Stimulated activated CD8-positive, alpha-beta memory T cell treated with anti-CD3 and anti-CD28 coated beads, Interleukin-7, amount 100 ng/mL, for 24 hours (primary cell): Measurements from ENCODE around the gene CENPX.

Experiments
- DNase-seq: peaks from one replicate; pipeline ENCODE4 v3.0.0-alpha.2; 2020; ENCODE audit warnings: low read depth

Gene CENPX

DNA sequence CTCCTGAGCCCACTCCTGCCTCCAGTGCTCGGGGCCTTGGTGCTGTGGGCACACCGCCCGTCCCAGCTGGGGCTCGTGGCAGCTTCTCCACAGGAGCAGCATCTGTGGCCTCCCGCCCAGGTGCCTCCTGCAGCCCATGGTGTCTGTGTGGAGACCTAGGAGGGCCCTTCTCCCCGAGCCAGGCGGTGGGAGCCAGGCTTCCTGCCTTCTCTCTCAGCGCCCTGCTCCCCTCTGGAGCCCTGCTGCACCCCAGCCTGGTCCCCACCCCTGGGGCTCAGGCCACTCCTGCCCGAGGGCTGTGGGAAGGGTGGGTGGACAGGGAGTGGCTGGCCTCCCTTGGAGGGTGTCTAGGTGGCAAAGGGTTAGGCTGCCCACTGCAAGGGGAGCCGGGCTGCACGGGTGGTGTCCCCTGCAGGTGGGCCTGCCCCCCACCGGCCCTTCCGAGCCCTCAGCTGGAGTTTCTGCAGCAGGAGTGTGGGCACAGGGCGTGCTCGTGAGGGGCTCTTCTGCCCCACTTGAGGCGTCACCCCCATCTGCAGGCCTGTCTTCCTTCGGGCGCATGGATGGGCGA is 11.0 kb downstream of the CENPX start:
- DNase-seq: no peak

DNA sequence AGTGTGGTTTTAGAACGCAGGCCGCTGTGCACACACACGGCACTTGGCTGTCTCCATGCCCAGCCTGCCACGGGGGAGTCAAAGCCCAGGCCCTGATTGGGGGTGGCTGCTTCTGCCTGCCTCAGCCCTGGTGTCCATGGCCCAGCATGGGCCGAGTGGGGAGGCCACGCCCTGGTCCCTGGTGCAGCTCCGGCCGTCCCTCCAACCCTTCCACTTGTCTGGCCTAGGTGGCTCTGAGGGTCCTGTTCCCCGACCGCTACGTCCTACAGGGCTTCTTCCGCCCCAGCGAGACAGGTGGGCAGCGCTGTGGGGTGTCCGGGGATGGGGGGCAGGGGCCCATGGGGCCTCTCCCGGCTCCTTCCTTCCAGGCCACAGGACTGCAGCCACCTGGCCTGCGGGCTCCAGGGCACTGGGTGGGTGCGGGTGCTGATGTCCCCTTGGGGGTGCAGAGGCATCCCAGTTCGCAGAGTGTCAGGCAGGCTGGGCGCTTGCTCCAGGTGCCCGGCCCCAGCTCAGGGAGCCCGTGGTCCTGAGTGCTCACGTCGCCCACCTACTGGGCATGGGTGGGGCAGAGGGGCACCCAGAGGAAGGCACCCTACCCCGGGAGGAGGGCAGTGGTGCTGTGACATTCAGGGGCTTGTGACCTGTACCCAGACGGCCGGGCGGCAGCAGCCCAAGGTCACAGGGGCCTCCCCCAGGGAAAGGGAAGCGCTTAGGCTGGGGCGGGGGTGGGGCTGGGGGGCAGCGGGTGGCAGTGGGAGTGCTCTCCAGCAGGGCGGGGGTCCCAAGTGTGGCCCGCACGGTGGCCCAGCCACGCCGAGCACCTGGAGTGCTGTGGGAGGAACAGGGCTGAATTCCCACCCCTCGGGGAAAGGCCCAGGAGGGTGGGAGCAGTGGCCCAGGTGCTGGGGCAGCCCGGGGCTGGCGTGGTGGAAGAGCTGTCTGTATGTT is 11.8 kb downstream of the CENPX start:
- no peak for DNase-seq

DNA sequence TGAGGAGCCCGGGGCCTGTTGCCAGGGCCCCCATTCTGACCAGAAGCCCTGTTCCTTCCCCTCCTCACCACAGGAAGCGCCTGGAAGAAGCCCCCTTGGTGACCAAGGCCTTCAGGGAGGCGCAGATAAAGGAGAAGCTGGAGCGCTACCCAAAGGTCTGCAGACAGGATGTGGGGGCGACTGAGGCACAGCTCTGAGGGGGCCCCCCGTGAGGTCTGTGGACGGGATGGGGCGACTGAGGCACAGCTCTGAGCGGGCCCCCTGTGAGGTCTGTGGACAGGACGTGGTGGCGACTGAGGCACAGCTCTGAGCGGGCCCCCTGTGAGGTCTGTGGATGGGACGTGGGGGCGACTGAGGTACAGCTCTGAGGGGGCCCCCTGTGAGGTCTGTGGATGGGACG is 13.3 kb downstream of the CENPX start:
- no peak for DNase-seq

DNA sequence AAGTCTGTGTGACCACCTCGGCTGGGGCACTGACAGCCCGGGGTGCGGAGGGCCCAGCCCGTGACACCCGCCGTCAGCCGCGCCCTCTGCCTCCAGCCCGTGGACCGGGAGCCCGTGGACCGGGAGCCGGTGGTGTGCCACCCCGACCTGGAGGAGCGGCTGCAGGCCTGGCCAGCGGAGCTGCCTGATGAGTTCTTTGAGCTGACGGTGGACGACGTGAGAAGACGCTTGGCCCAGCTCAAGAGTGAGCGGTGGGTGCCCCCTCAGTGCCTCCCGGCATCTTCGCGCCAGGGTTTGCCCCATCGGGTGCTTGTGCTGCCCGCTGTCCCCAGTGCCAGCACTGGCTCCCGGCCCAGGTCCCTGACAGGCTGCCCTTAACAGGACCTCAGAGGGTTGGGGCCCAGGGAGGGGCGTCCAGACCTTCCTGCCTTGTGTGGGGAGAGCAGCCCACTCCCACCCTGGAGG is 13.7 kb downstream of the CENPX start:
- DNase-seq: no peak

DNA sequence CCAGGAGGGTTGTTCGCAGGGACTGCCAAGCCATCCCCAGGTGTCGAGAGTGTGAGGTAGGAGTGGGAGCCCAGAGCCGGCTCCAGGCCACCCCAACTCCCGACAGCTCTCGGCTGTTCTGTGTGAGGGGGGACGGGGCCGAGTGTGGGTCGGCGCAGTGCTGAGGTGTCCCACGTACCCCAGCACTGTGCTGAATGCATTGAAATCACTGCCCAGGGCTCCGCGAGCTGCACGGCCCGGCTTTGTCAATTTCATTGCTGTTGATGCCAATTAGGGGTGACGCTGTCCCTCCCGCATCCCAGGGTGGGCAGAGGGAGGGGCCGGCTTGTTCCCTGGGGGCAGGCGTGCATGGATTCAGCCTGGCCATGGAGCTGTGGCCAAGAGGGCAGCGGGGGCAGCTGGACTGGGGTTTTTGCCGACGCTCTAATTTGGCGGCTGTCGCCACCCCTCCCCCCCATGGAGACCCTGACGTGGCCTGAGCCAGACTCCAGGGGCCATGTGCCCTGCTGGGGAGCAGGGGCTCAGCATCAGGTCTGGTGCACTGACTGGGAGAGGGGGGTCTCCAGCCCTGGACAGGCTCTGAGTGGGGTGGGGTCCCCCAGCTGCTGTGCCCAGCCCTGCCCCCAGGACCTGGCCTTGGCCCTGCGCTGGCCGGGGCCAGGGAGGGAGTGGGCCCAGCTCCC is 14.3 kb downstream of the CENPX start:
- DNase-seq: no peak

DNA sequence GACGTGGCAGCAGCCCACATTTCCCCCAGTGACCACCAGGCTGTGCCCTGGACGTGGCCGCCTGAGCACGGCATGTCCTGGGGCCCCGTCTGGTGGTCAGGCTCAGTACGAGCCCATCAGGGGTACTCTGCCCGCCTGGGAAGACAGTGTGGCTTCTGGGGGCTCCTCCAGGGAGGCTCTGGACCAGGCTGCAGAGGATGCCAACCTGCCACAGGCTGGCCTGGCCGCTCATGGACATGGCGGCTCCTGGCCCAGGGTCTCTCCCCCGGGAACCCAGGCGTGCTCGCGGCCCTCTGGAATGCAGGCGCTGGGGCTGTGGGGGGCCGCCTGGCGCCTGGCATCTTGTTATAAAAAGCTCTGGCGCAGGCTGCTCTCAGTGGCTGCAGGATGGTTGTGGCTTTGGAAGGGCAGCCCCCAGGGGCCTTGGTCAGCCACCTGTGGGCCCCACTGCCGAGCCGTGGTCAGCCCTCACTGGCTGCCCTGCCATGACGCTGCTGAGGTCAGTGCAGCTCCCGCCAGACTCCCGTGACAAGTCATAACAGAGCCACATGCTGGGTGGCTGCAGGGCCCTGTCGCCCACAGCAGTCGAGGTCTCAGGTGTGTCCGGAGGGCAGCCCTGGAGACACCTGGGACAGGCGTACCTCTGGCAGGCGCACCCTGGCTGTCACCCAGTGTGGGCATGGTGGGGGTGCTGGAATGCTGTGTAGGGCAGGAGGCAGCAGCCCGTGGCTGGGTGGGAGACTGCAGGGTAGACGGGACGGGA is 15.0 kb downstream of the CENPX start:
- DNase-seq: no peak

DNA sequence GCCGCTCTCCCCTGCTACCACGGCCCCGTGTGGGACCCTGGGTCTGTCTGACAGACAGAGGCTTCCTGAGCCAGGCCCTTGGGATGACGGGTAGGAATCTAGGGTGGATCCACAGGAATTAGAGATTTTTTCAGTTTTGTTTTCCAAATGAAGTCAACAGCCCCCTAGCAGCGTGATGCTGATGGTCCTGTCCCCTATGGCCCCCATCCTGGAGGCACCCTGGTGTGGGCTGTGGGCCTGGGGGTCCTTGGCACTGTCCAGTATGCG is 15.5 kb downstream of the CENPX start:
- no peak for DNase-seq

DNA sequence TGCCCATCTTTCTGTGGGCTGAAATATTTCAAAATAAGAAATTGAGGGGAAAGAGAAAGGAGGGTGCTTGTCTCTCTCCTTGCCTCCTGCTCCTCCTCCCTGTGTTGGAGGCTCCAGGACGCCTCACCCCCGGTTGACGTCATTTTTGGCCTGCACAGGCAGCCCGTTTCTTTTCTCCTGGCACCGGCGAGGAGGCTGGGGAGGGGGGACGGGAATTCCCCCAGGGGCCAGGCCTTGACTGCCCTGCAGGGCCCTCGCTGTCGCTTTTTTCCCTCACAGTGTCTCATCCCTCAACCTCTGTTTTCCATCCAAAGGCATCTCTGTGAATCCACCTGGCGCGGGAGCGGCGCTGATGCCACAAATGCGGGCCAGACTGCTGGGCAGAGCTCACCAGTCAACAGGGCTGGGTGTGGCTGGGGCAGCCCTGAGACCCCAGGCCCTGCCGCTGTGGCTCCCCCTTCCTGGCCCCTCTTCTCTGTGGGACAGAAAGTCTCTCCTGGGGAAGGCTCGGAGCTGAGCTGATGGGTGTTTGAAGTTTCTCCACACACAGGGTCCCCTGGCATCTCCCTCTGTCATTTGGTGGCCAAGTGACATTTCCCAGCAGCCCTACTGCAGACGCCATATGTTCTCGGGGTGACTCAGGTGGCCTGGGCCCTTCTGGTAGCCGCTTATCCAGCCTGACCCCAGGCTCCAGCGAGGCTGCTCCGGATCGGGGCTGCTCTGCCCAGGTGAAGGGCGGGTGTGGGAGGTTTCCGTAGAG is 16.0 kb downstream of the CENPX start:
- no peak for DNase-seq

DNA sequence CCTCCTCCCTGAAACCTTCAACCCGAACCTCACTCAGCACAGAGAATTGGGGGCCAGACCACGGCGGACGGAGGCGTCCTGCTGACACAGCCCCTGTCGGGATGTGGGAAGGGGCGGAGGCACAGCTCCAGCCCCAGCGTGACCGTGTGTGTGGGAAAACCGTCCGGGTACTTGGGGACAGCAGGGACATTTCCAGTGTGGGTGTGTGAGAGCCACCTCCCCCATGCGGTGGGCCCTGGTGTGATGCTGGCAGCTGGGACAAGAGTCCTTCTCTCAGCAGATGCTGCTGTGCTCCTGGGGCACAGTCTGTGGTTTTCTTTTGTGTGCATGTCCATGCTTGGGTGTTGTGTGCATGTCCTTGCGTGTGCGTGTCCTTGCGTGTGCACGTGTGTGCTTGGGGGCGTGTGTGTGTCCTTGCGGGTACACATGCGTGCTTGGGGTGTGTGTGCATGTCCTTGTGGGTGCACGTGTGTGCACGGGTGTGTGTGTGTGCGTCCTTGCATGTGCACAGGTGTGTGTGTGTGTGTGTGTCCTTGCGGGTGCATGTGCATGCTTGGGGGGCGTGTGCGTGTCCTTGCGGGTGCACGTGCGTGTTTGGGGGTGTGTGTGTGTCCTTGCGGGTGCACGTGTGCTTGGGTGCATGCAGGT is 16.9 kb downstream of the CENPX start:
- no peak for DNase-seq

DNA sequence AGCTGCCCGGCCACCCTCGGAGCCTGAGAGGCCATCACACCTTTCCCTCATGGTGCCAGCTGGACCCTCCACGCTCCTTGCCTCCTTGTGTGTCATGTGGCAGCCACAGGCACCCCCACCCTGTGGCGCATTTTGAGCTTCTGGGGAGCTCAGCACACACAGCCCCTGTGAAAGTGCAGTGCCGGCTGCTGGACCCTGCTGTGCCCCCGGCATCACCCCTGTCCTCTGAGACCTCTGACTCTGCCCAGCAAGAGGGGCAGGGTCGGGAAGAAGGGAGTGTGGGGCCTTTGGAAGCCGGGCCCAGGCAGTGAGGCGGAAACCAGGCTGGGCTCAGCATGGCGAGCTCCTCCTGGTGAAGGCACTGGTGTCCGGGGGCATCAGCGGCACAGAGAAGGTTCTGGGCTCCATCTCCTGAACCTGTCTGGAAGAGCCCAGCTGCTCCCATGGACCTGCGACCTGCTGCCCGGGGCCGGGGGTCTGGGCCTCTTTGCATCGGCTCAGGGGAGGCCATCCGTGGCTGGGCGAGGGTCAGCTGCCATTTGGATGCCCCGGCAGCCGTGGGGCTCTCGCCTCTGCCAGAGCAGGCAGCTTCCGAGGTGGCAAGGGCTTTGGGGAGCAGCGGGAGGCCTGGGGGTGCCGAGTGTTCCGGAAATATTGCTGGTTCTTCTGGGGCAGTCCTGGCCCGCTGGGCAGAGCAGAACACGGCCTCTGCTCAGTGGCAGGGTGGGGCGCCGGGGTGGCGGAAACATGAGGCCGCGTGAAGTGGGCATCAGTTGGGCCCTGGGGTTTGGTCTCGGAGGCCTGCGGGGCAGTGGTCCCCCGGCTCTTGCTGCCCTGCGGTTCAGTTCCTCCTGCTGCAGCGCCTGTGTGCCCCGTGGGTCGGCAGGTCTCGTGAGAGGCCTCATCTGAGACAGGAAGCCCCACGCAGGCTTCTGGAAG is 17.9 kb downstream of the CENPX start:
- no peak for DNase-seq

DNA sequence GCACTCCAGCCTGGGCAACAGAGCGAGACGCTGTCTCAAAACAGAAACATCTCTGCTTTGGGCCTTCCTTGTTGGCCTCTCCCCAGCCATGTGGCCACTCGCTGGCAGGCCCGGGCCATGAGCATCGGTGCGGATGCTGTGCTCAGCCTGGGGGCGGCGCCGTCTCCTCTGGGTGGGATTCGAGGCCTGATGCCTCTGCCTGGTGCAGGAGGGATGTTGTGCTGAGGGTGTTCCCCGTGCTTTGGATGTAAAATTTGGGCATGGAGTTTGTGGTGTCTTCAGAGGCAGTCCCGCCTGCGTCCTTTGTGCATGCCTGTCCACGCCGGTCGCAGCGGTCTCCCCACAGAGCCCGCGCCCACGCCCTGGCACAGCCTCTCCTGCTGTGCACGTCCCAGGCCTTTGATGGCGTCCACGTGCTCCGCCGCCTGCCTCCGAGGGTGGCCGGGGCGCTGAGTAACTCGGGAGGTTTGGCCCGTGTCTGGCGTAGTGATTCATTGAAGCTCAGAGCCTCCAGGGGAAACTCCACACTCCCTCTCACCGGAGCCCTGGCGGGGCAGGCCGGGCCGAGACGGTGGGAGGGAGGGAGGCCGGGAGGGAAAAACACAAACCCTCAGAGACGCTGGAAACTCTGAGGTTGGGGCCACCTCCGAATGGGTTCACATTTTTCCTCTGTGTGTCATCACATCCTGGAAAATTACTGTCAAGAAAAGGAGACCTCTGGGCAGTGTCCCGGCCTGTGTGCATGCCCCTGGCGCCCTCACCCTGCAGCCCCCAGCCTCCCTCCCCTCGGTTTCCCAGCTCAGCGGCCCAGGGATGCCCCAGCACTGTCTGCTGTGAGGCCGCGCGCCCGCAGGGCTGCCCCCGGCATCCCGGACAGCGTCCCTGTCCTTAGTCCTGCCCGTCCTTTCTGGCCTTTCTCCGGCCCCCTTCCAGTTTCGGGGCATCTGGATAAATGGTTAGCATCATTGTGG is 19.0 kb downstream of the CENPX start:
- DNase-seq: no peak

DNA sequence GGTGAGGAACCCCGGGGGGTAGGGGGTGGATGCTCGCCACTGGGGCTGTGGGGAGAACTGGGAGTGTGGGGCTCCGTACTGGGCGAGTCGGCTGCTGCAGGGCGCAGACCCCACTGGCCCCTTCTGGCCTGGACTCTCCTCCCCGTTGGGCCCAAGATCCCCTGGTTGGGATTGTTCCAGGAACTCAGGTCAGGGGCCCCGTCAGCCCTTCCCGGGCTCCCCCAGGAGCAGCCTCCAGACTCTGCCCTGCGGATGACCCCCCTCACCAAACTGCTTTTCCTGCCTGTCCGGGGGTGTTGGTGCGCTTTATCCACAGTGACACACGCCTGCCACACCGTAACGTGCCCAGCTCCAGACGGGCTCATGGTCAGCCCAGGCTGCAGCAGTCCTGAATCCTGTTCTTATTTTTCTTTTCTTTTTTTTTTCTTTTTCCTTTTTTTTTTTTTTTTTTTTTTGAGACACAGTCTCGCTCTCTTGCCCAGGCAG is 21.1 kb downstream of the CENPX start:
- DNase-seq: no peak

DNA sequence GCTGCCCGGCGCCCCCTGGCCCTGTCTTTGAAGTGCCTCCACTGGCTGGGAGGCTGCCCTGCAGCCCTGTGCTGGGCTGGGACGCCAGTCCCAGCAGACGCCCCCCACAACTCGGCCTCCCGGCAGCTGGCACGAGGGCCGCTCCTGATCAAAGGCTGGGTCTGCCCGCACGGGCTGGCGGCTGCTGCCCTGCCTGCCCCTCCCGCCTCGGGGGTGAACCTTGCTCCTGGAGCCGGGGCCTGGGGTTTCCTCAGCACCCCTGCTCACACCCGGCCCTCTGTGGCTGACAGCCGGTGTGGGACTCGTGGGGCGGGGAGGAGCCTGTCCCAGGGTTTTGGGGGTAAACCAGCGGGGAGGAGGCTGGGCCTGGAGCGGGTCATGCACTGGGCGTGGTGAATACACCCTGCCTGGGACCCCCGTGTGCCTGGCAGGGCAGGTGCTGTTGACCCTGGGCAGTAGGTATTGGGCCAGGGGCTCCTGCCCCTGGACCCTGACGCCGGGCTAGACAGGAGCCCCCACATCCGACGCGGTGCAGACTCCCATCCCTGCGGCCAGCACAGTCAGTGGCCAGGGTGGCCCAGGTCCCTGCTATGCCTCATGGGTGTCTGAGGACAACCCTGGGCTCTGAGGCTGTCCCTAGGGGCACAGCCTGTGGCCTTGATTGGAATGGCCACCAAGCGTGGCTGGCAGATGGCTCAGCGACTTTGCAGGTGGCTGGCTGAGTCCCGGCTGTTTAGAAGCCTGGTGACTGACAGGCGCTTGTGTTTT is 21.7 kb downstream of the CENPX start:
- DNase-seq: no peak

DNA sequence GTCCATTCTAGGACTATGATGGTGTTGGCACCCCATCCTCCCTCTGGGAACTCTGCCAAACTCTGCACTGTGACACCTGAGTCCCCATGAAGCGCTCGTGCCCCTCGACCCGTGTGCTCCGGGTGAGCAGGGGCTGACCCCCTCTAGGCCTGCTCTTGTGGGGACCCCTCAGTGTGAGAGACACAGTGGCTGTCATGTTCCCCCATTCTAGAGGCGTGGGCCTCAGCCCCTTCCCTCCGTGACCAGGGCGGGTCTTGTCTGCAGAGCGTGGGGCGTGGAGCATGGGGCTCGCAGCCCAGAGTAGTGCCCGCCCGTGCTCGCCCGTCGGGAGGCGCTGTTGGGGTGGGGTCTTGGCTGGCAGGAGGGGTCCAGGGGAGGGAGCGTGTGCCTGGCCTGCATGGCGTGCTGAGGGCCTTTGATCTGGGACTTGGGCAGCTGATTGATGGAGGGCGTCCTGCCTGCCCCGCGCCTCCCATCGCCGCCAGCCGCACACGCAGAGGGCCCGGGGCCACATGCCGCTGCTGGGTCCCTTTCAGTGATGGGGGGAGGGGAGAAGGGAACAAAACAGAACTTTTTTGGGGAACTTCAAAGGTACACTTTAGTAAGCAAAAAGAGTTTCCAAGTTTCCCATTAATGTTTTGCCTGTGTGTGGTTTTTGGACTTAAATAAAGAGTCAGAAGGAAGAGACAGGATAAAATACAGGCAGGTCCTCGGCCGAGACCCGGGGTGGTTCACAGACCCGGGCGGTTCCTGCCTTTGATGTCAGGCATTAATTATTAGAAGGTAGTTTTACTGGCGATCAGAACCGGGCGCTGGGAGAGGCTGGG is 22.5 kb downstream of the CENPX start:
- DNase-seq: no peak

DNA sequence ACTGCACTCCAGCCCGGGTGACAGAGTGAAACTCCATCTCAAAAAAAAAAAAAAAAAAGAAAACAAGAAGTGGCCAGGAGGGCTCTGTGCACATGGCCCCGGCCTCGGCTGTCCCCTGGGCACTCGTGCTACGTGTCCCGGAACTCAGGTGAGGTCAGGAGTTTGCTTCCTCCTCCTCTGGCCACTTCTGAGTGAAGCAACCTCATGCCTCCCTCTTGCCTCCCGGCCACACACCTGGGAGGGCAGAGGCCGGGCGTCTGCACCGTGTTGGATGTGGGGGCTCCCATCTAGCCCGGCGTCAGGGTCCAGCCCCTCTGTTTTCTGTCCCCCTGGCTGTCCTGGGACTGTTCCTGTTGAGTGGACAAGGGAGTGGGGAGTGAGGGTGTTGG is 23.1 kb downstream of the CENPX start:
- DNase-seq: no peak

DNA sequence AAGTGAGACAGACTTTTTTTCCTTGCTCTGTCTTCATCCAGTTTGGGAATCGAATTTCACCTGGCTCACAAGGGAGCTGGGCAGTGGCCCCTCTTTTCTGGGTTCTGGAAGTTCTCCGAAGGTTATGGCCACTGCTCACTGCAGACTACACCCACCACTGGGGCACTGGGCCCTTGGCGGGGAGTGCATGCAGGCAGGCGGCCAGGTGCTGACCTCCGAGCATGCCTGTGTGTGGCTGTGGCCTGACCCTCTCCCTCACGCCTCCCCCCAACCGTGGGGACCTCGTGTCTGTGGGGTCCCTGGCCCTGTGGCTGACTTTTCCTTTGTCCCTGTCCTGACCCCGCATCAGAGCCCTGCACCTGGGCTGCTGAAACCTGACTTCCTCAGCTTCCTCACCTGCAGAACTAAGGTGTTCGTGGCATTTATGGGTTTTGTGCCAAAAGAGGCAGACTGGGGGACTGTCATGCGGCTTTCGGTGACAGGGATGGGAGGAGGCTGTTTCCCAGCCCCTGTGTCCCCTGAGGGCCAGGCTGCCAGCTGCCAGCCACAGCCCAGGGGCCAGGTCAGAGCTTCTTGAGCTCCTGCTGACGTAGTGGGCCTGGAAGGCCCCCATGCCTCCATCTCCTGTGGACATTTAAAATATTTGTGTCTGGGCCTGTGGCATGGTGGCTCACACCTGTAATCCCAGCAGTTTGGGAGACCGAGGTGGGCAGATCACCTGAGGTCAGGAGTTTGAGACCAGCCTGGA is 23.8 kb downstream of the CENPX start:
- no peak for DNase-seq
